Measurements from ENCODE around the gene ZNF154. TPM values are rescaled to one million over a fixed set of nuclear protein-coding genes. Genes with fewer than 3 reads are reported as not detected.
A peak's percentile ranks its signal among the peaks of the same experiment; 100 is the strongest.
"Not testable (repeated sequence)": the region's sequence is repeated elsewhere in the genome, so short reads cannot be mapped to it uniquely, and the experiment has no call there.

Gene ZNF154
- total RNA-seq: 10.5 TPM
- 10.8 TPM for polyA plus RNA-seq
- long read RNA-seq, donor 1: 0 reads
- long read RNA-seq, donor 2, partial matches to known transcripts: 16 of 17 reads
- long read RNA-seq, donor 2, other reads (novel, unspliced or antisense): 0 of 17 reads
- long read RNA-seq, donor 3, full-length matches to known transcripts: 1 of 37 reads
- long read RNA-seq, donor 3, partial matches to known transcripts: 36 of 37 reads
- long read RNA-seq, donor 3, other reads (novel, unspliced or antisense): 0 of 37 reads
- long read RNA-seq, donor 4: 0 reads
- long read RNA-seq, donor 5, full-length matches to known transcripts: 4 of 29 reads
- long read RNA-seq, donor 5, partial matches to known transcripts: 20 of 29 reads
- long read RNA-seq, donor 5, other reads (novel, unspliced or antisense): 5 of 29 reads
- long read RNA-seq, donor 6, full-length matches to known transcripts: 2 of 2 reads
- long read RNA-seq, donor 6, partial matches to known transcripts: 0 of 2 reads
- long read RNA-seq, donor 6, other reads (novel, unspliced or antisense): 0 of 2 reads
- long read RNA-seq, donor 7: 0 reads
- long read RNA-seq, donor 8, partial matches to known transcripts: 0 of 1 reads
- long read RNA-seq, donor 8, other reads (novel, unspliced or antisense): 0 of 1 reads
- long read RNA-seq, donor 9: 0 reads
- long read RNA-seq, donor 10, partial matches to known transcripts: 0 of 1 reads
- long read RNA-seq, donor 10, other reads (novel, unspliced or antisense): 0 of 1 reads

DNA sequence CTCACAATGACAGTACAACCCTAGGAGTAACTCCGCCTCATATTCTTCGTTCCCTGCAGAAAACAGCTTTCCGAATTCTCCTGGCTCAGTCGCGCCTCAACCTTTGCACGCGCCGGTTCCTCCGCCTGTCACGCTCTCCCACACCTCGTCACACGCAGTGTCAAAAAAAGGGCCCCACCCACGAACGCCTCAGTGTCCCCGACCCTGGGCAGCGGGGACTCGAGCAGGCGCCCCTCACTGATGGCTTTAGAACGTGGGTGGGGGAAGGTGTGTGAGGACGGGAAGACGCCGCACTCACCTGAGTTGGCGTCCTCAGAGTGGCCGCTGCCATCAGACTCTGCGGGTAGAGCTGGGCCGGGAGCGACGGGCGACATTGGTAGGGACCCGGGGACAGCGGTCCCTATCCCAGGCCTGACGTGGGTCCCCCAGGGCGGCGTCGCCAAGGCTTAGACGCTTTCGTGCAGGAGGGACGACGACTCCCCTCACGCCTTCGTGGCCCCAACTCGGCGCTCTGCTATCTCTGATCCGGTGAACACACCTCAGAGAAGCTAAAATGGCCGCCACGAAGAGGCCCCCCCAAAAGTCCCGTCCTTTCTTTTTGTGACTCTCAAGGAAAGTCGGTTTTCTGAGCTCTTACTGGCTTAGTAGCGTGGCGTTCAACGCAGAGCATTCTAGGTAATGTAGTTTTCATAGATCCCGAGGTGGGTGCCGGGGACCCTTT is at the start of gene ZNF154:
Gene ZNF154, minus strand, starts transcription at position 564 of the 721 bp plus-strand sequence. Its CDS starts 233 bp downstream, at position 331.
- H3K36me3 ChIP-seq (ENCODE audit: control insufficient read depth in 2 of 2, insufficient read depth in 2 of 2, low read length in 1 of 2): peaks cover 19 to 34% of the 10 kb centered on the region in 2 donors
- H3K27me3 ChIP-seq (ENCODE audit: control insufficient read depth in 2 of 2, insufficient read depth in 1 of 2, low read length in 1 of 2): no peaks in the 10 kb centered on the region
- H3K9me3 ChIP-seq (ENCODE audit: control insufficient read depth in 2 of 2, insufficient read depth in 1 of 2, low read length in 1 of 2): peaks cover 0 to 15% of the 10 kb centered on the region in 2 donors
- H3K4me1 ChIP-seq (ENCODE audit: control insufficient read depth in 2 of 2, insufficient read depth in 2 of 2, low read length in 2 of 2): peaks cover 11 to 19% of the 10 kb centered on the region in 2 donors
- peak; percentile 73 to 95 (median 85) for DNase-seq (ENCODE audit: low read depth in 6 of 9, low spot score in 9 of 9)
- H3K27ac ChIP-seq (ENCODE audit: low read depth in 1 of 2, low read length in 1 of 2): peak within 1 kb of the TSS; percentile 97 to 98
- H3K4me3 ChIP-seq (ENCODE audit: low read length in 2 of 2): peak within 1 kb of the TSS; percentile 82 to 87
- 2% methylated on average over 53 of the region's 53 CpGs for WGBS

DNA sequence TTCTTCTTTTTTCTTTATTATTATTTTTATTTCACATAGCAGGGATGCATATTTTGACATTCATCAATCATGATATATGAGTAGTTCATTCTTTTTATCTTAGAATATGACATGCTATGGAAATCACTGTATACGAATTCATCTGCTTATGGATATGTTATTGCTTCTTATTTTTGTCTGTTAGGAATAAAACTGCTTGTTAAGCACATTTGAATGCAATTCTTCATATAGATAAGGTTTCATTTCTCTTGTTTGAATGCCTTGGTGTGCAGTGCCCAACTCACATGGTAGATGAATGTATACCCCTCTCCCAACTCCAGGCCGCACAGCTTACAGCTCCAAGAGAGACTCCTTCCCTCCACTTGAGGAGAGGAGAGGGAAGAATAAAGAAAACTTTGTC is 48.9 kb upstream of the ZNF154 start:
- no peak for DNase-seq (ENCODE audit: low read depth in 6 of 9, low spot score in 9 of 9)
- no peak overlapping the region for H3K4me3 ChIP-seq (ENCODE audit: low read length in 2 of 2)
- no peaks in the 10 kb centered on the region for H3K4me1 ChIP-seq (ENCODE audit: control insufficient read depth in 2 of 2, insufficient read depth in 2 of 2, low read length in 2 of 2)
- H3K36me3 ChIP-seq (ENCODE audit: control insufficient read depth in 2 of 2, insufficient read depth in 2 of 2, low read length in 1 of 2): peaks cover 66 to 69% of the 10 kb centered on the region in 2 donors
- no peak overlapping the region for H3K27ac ChIP-seq (ENCODE audit: low read depth in 1 of 2, low read length in 1 of 2)
- H3K27me3 ChIP-seq (ENCODE audit: control insufficient read depth in 2 of 2, insufficient read depth in 1 of 2, low read length in 1 of 2): no peaks in the 10 kb centered on the region
- WGBS: over 99% methylated on average over 2 of the region's 2 CpGs
- peaks cover 5 to 7% of the 10 kb centered on the region in 2 donors for H3K9me3 ChIP-seq (ENCODE audit: control insufficient read depth in 2 of 2, insufficient read depth in 1 of 2, low read length in 1 of 2)

- WGBS: 86% methylated on average over 4 of the region's 4 CpGs
- H3K27me3 ChIP-seq (ENCODE audit: control insufficient read depth in 2 of 2, insufficient read depth in 1 of 2, low read length in 1 of 2): no peaks in the 10 kb centered on the region
- H3K4me1 ChIP-seq (ENCODE audit: control insufficient read depth in 2 of 2, insufficient read depth in 2 of 2, low read length in 2 of 2): no peaks in the 10 kb centered on the region
- no peak overlapping the region for H3K27ac ChIP-seq (ENCODE audit: low read depth in 1 of 2, low read length in 1 of 2)
- peaks cover 84 to 90% of the 10 kb centered on the region in 2 donors for H3K36me3 ChIP-seq (ENCODE audit: control insufficient read depth in 2 of 2, insufficient read depth in 2 of 2, low read length in 1 of 2)
- no peak for DNase-seq (ENCODE audit: low read depth in 6 of 9, low spot score in 9 of 9)
- no peak overlapping the region for H3K4me3 ChIP-seq (ENCODE audit: low read length in 2 of 2)
- H3K9me3 ChIP-seq (ENCODE audit: control insufficient read depth in 2 of 2, insufficient read depth in 1 of 2, low read length in 1 of 2): peaks cover 11 to 20% of the 10 kb centered on the region in 2 donors
These were observed 46.0 kb upstream of the ZNF154 start for GRCh38 chr19:57755031-57755430.

DNA sequence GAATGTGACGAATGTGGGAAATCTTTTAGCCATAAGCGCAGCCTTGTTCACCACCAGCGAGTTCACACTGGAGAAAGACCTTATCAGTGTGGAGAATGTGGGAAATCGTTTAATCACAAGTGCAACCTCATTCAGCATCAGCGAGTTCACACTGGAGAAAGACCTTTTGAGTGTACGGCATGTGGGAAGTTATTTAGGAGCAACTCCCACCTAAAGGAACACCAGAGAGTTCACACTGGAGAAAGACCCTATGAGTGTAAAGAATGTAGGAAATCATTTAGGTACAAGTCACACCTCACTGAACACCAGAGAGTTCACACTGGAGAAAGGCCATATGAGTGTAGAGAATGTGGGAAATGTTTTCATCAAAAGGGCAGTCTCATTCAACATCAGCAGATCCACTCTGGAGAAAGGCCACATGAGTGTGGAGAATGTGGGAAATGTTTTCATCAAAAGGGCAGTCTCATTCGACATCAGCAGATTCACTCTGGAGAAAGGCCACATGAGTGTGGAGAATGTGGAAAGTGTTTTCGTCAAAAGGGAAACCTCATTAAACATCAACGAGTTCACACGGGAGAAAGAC is 45.2 kb upstream of the ZNF154 start:
- H3K9me3 ChIP-seq (ENCODE audit: control insufficient read depth in 2 of 2, insufficient read depth in 1 of 2, low read length in 1 of 2): peaks cover 10 to 23% of the 10 kb centered on the region in 2 donors
- WGBS: 98% methylated on average over 10 of the region's 10 CpGs

DNA sequence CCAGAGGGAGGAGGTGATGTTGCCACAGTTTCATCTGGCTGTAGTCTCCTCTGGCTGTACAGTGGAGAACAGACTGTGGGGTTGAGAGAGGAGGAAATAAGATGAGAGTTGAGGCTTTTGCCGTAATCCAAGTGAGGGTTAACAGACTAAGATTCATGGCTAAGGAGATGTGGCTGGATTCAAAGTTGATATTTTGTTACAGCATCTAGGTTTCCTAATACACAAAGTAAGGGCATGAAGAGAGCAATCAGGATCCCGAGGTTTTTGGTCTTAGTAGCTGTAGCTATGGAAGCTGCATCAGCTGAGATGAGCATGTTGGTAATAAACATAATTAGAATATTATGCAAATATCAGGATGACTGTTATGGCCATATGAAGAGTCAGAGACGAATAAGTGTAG is 39.0 kb upstream of the ZNF154 start:
- Histone ChIP-seq H3K9me3 (ENCODE audit: control insufficient read depth in 2 of 2, insufficient read depth in 1 of 2, low read length in 1 of 2) (peaks cover 13 to 21% of the 10 kb centered on the region in 2 donors), H3K27me3 (ENCODE audit: control insufficient read depth in 2 of 2, insufficient read depth in 1 of 2, low read length in 1 of 2) (no peaks in the 10 kb centered on the region), H3K27ac (ENCODE audit: low read depth in 1 of 2, low read length in 1 of 2) (no peak overlapping the region), H3K36me3 (ENCODE audit: control insufficient read depth in 2 of 2, insufficient read depth in 2 of 2, low read length in 1 of 2) (peaks cover 49 to 51% of the 10 kb centered on the region in 2 donors), H3K4me3 (ENCODE audit: low read length in 2 of 2) (peak overlapping the region; percentile 77 to 81), H3K4me1 (ENCODE audit: control insufficient read depth in 2 of 2, insufficient read depth in 2 of 2, low read length in 2 of 2) (peaks cover 12 to 19% of the 10 kb centered on the region in 2 donors)
- 98% methylated on average over 3 of the region's 3 CpGs for WGBS
- no peak for DNase-seq (ENCODE audit: low read depth in 6 of 9, low spot score in 9 of 9)

More for the DNA sequence above, 45.2 kb upstream of the ZNF154 start:
- H3K4me3 ChIP-seq (ENCODE audit: low read length in 2 of 2): no peak overlapping the region
- peaks cover 85 to 90% of the 10 kb centered on the region in 2 donors for H3K36me3 ChIP-seq (ENCODE audit: control insufficient read depth in 2 of 2, insufficient read depth in 2 of 2, low read length in 1 of 2)
- no peak overlapping the region for H3K27ac ChIP-seq (ENCODE audit: low read depth in 1 of 2, low read length in 1 of 2)
- no peaks in the 10 kb centered on the region for H3K27me3 ChIP-seq (ENCODE audit: control insufficient read depth in 2 of 2, insufficient read depth in 1 of 2, low read length in 1 of 2)
- no peaks in the 10 kb centered on the region for H3K4me1 ChIP-seq (ENCODE audit: control insufficient read depth in 2 of 2, insufficient read depth in 2 of 2, low read length in 2 of 2)
- DNase-seq (ENCODE audit: low read depth in 6 of 9, low spot score in 9 of 9): no peak

DNA sequence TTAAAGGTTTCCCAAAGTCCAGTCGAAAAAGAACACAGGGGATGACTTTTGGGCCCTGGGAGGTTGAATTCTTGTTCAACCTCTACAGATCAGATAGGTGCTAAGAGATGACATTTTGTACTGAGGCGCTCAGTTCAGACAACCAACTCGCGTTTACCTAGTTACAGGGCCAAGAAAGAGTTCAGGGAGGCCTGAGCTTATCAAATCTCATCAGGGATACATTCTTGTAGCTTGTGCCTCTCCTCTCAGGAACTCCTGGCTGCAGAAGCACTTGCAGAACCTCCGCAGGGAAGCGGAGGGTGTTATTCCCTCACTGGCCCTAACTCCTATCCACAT is 38.4 kb upstream of the ZNF154 start:
- WGBS: 60% methylated on average over 6 of the region's 6 CpGs
- Histone ChIP-seq H3K4me1 (ENCODE audit: control insufficient read depth in 2 of 2, insufficient read depth in 2 of 2, low read length in 2 of 2) (peaks cover 12 to 19% of the 10 kb centered on the region in 2 donors), H3K9me3 (ENCODE audit: control insufficient read depth in 2 of 2, insufficient read depth in 1 of 2, low read length in 1 of 2) (peaks cover 11 to 19% of the 10 kb centered on the region in 2 donors), H3K36me3 (ENCODE audit: control insufficient read depth in 2 of 2, insufficient read depth in 2 of 2, low read length in 1 of 2) (peaks cover 43 to 45% of the 10 kb centered on the region in 2 donors), H3K27me3 (ENCODE audit: control insufficient read depth in 2 of 2, insufficient read depth in 1 of 2, low read length in 1 of 2) (no peaks in the 10 kb centered on the region), H3K4me3 (ENCODE audit: low read length in 2 of 2) (peak overlapping the region; percentile 77 to 81), H3K27ac (ENCODE audit: low read depth in 1 of 2, low read length in 1 of 2) (no peak overlapping the region)
- peak in 2 of 9 donors; percentile 21 to 37 for DNase-seq (ENCODE audit: low read depth in 6 of 9, low spot score in 9 of 9)

- H3K27ac ChIP-seq (ENCODE audit: low read depth in 1 of 2, low read length in 1 of 2): peak within 1 kb of the TSS; percentile 91 to 92
- peaks cover 8 to 15% of the 10 kb centered on the region in 2 donors for H3K9me3 ChIP-seq (ENCODE audit: control insufficient read depth in 2 of 2, insufficient read depth in 1 of 2, low read length in 1 of 2)
- WGBS: 2% methylated on average over 51 of the region's 51 CpGs
- H3K27me3 ChIP-seq (ENCODE audit: control insufficient read depth in 2 of 2, insufficient read depth in 1 of 2, low read length in 1 of 2): no peaks in the 10 kb centered on the region
- peaks cover 12 to 19% of the 10 kb centered on the region in 2 donors for H3K4me1 ChIP-seq (ENCODE audit: control insufficient read depth in 2 of 2, insufficient read depth in 2 of 2, low read length in 2 of 2)
- H3K4me3 ChIP-seq (ENCODE audit: low read length in 2 of 2): peak within 1 kb of the TSS; percentile 77 to 81
- H3K36me3 ChIP-seq (ENCODE audit: control insufficient read depth in 2 of 2, insufficient read depth in 2 of 2, low read length in 1 of 2): peaks cover 37 to 39% of the 10 kb centered on the region in 2 donors
- DNase-seq (ENCODE audit: low read depth in 6 of 9, low spot score in 9 of 9): peak; percentile 78 to 98 (median 93)
These were observed 37.8 kb upstream of the ZNF154 start, which contains the start of gene ZNF776 for GRCh38 chr19:57746580-57747471. ZNF776 (plus strand) TSS chr19:57746815; CDS start chr19:57747059, 244 bp downstream.

- H3K9me3 ChIP-seq (ENCODE audit: control insufficient read depth in 2 of 2, insufficient read depth in 1 of 2, low read length in 1 of 2); H3K36me3 ChIP-seq (ENCODE audit: control insufficient read depth in 2 of 2, insufficient read depth in 2 of 2, low read length in 1 of 2): not testable (repeated sequence)
- 99% methylated on average over 7 of the region's 7 CpGs for WGBS
These were observed 29.8 kb upstream of the ZNF154 start for GRCh38 chr19:57738770-57739169.

More at GRCh38 chr19:57738770-57739169, 29.8 kb upstream of the ZNF154 start:
- H3K27ac ChIP-seq (ENCODE audit: low read depth in 1 of 2, low read length in 1 of 2); H3K27me3 ChIP-seq (ENCODE audit: control insufficient read depth in 2 of 2, insufficient read depth in 1 of 2, low read length in 1 of 2); H3K4me3 ChIP-seq (ENCODE audit: low read length in 2 of 2); H3K4me1 ChIP-seq (ENCODE audit: control insufficient read depth in 2 of 2, insufficient read depth in 2 of 2, low read length in 2 of 2); DNase-seq (ENCODE audit: low read depth in 6 of 9, low spot score in 9 of 9): not testable (repeated sequence)

Data from thymus (tissue), 14 donors.